ENCODE measurements around the gene ROS1.

- TF ChIP-seq, protein P1, sequence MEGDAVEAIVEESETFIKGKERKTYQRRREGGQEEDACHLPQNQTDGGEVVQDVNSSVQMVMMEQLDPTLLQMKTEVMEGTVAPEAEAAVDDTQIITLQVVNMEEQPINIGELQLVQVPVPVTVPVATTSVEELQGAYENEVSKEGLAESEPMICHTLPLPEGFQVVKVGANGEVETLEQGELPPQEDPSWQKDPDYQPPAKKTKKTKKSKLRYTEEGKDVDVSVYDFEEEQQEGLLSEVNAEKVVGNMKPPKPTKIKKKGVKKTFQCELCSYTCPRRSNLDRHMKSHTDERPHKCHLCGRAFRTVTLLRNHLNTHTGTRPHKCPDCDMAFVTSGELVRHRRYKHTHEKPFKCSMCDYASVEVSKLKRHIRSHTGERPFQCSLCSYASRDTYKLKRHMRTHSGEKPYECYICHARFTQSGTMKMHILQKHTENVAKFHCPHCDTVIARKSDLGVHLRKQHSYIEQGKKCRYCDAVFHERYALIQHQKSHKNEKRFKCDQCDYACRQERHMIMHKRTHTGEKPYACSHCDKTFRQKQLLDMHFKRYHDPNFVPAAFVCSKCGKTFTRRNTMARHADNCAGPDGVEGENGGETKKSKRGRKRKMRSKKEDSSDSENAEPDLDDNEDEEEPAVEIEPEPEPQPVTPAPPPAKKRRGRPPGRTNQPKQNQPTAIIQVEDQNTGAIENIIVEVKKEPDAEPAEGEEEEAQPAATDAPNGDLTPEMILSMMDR (IDR thresholded peaks at IDR 0.05), result peak; percentile 36 to 80 (median 69)
- TF ChIP-seq POLR2A (IDR thresholded peaks at IDR 0.05), result no peak
Observed at GRCh38 chr6:117449549-117450439, 24.1 kb upstream of the ROS1 start.
